Activated CD4-positive, alpha-beta T cell treated with anti-CD3 and anti-CD28 coated beads for 24 hours (primary cell): ENCODE data around the gene C1orf185.
A peak's percentile ranks its signal among the peaks of the same experiment; 100 is the strongest.
"Not testable (repeated sequence)": the region's sequence is repeated elsewhere in the genome, so short reads cannot be mapped to it uniquely, and the experiment has no call there.

Experiments
- DNase-seq, 2 donors: peaks; one replicate each; pipeline ENCODE4 v3.0.0-alpha.2; 2020; ENCODE audit warnings: low read depth in 2 of 2

The C1orf185 gene

DNA sequence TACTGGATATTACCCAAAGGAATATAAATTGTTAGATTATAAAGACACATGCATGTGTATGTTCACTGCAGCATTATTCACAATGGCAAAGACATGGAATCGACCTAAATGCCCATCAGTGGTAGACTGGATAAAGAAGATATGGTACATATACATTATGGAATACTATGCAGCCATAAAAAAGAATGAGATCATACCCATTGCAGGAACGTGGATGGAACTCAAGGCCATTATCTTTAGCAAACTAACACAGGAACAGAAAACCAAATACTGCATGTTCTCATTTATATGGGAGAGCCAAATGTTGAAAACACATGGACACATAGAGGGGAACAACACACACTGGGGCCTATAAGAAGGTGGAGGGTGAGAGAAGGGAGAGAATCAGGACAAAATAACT lies 35.7 kb downstream of the C1orf185 start:
- not testable (repeated sequence) for DNase-seq

DNA sequence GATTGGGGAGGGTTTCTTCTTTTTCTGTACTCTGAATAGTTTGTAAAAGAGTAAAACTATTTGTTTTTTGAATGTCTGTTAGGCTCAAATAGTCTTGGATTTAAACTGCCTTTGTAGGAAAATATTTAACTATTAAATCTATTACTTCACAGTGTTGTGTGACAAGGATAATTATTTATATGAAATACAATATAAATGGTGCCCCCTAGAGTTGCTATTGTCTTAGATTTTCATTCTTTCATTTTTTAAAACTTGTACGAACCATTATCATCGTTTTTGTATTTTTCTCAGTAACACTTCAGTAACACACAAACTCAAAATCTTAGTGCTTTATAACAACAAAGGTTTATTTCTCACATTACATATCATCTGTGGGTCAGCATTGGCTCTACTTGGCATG lies 37.4 kb downstream of the C1orf185 start:
- DNase-seq: no peak

- no peak for DNase-seq
Observed at GRCh38 chr1:51147394-51147793, 45.4 kb downstream of the C1orf185 start.

DNA sequence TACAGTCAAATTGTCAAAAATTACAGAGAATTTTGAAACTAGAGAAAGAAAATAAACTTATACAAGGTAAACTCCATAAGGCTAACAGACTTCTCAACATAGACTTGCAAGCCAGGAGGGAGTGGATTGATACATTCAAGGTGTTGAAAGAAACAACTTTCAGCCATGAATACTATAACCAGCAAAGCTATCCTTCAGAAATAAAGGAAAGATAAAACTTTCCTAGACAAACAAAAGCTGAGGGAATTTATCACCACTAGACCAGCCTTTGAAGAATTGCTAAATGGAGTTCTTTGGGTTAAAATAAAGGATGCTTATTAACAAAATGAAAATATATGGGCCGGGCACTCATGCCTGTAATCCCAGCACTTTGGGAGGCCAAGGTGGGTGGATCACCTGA lies 52.7 kb downstream of the C1orf185 start:
- no peak for DNase-seq

- no peak for DNase-seq
Observed at GRCh38 chr1:51156752-51157151, 54.7 kb downstream of the C1orf185 start.

GRCh38 chr1:51157395-51157794 lies 55.4 kb downstream of the C1orf185 start:
- DNase-seq: no peak

- DNase-seq: no peak
Observed at GRCh38 chr1:51158263-51158662, 56.2 kb downstream of the C1orf185 start.

DNA sequence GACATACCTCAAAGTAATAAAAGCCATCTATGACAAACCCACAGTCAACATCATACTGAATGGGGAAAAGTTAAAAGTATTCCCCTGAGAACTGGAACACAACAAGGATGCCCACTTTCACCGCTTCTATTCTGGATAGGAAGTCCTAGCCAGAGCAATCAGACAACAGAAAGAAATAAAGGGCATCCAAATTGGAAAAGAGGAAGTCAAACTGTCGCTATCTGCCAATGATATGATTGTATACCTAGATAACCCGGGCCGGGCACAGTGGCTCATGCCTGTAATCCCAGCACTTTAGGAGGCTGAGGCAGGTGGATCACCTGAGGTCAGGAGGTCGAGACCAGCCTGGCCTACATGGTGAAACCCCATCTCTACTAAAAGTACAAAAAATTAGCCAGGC lies 60.5 kb downstream of the C1orf185 start:
- not testable (repeated sequence) for DNase-seq

DNA sequence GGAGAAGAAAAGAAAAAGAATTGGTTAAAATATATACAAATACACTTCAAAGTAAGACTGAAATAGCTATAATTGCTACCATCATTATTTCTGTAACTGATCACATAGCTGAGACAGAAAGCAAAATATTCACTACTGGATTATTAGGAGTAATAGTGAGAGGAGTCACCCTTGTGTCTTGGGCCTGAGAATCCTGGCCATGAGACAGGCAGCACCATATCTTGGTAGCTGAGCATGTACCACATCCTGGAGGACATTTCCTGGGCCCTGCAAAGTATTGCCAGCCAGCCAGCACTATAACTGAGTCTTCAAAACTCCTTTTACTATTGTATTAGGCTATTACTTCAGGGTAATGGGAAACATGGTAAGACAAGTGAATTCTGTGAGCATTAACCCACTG lies 63.5 kb downstream of the C1orf185 start:
- no peak for DNase-seq

DNA sequence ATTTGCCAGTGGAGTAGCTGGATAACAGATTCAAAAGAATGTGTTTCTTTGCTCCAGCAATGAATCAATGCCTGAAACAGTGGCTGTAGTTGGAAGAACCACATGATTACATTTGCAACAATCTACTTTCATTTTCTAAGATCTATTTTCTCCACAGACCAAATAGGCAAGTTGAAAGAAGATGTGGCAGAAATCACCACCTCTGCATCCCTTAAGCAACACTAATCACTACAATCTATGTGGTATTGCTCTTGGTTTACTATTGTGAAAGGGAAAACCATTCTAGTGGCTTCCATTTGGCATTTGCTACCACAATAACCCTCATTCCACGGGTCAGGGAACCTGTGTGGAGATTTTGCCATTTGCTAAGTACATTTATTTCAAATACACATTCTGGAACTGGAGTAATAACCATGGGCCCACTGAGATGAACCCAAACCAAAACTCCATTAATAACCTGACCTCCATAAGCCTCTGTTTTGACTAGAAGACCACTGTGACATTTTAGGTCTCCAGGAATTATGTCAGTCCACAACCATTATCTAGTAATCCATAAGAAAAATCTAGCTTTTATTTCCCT lies 66.3 kb downstream of the C1orf185 start:
- no peak for DNase-seq

- DNase-seq: no peak
Observed at GRCh38 chr1:51168936-51169335, 66.9 kb downstream of the C1orf185 start.

DNA sequence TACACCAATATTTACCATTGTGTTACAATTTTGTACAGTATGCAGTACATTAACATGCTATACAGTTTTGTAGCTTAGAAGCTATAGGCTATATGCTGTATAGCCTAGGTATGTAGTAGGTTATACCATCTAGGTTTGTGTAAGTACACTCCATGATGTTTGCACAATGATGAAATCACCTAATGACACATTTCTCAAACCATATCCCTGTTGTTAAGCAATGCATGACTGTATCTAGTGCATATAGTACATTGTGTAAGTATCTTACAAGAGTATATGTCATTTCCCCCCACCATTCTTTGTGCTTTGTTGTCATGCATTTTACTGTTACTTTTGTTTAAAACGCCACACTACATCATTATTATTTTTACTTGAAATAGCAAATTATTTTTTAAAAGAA lies 68.3 kb downstream of the C1orf185 start:
- DNase-seq: no peak

- no peak for DNase-seq
Observed at GRCh38 chr1:51172811-51173210, 70.8 kb downstream of the C1orf185 start.

DNA sequence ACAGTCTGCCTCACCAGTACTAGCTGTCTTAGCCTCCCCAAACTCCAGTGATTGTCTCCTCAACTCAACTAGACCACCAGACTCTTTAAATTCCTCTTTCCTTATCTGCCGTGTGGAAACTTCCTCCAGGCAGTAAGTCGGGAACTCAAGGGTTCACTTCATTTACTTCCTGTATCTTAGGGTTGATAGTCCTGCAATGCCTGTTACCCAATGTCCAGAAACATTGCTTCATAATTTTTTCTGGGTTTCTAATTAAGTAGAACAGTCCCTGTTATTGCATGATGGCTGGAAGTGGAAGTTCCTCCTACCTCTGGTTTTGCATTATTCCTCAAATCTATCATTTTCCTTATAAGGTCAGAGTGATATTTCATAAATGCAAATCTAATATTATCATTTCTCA lies 73.2 kb downstream of the C1orf185 start:
- no peak for DNase-seq

DNA sequence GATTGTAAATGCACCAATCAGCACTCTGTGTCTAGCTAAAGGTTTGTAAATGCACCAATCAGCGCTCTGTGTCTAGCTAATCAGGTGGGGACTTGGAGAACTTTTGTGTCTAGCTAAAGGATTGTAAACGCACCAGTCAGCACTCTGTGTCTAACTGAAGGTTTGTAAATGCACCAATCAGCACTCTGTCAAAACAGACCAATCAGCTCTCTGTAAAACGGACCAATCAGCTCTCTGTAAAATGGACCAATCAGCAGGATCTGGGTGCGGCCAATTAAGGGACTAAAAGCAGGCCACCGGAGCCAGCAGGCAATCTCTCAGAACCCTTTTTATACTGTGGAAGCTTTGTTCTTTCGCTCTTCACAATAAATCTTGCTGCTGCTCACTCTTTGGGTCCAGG lies 76.0 kb downstream of the C1orf185 start:
- DNase-seq: not testable (repeated sequence)

DNA sequence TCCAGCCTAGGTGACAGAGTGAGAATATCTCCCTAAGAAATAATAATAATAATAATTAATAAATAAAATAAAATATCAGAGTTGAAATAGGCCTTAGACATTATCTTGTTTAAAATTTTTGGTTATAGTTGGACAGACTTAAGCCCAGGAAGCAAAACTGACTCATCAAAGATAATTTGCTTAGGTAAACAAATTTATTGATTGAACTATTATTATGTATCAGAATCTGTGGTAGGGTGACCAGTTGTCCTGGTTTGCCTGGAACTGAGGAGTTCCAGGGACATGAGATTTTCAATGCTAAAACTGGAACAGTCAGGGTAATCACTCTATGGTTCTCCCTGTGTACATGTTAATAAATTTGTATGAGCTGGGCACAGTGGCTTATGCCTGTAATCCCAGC lies 86.2 kb downstream of the C1orf185 start:
- no peak for DNase-seq

DNA sequence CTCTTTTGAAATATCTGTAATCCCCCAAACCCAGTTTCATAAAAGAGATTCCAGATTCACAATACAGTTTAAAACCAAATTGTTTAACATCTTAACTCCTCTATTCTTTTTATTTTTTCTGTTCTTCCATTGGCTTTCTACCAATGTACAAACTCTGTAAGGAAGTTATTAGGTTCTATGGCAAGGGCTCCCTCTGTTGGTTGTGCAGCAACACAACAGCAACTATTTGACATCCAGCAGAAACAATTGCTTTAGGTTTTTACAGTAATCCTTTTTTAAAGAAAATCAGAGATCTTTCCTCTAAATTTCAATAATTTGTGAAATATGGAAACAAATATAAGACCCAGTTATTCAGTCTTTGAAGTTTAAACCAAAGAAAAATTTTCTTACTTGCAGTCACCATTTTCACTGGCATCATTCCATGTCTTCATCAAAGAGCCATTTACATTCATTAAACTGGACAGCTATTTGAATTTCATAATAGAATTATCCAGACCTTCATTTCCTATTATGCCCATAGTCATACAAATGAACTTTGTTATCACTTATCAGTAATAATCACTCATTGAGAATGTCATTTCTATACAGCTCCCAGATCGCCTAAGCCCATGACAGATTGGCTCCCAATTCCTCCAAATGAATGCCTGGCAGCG lies 87.5 kb downstream of the C1orf185 start:
- DNase-seq: peak; percentile 9 to 37

DNA sequence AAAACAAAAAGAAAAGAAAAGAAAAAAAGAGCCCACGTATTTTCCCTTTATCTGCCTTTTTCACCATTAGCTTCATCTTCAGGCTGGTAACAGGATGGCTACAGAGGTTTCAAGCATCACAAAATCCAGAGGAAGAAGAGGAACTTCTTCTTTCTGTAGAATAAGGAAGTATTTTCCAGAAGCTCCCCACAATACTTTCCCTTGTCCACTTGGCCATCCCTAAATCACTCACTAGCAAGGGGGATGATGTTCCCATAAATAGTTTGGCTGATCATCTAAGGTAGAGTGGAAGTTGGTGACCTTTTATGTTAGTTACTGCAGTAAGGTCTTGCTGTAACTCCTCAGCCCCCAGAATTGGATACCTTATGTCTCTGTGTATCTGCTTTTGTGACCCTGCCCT lies 88.9 kb downstream of the C1orf185 start:
- DNase-seq: no peak

DNA sequence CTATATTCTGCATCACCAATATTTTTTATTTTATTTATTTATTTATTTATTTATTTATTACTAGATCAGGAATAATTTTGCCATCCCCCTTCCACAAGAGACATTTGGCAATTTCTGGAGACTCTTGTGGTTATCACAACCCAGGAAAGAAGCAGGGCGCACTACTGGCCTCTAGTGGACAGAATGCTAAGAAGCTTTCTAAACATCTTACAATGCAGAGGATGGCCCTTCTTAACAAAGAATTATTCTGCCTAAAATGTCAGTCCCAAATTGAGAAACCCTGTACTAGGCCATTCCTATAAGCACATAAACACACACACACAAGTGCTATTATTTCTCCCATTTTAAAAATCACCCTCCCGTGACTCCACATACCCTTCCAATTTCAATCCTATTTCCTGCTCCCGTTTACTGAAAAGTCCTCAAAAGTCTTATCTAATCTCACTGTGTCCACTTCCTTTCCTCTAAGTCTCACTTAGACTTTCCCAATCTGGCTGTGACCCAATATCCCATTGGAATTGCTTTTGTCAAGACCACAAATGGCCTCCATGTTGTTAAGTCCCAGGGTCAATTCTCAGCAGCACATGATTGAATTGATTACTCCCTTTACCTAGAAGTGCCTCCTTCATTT lies 90.3 kb downstream of the C1orf185 start:
- DNase-seq: peak; percentile 50

DNA sequence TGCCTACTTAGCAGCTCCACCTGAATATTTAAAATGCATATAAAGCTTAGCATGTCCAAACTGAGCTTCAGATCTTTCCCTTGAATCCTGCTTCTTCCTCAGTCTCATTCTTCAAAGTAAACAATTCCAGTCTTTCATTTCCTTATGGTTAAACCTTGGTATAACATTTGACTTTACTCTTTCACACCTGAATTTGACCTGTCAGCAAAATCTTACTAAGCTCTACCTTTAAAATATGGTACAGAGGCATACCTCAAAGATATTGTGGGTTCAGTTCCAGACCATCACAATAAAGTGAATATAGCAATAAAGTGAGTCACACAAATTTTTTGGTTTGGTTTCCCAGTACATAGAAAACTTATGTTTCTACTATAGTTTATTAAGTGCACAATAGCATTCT lies 91.5 kb downstream of the C1orf185 start:
- DNase-seq: no peak
